GM18858 (cell line): ENCODE data around the gene PCDH19.
"Not testable (repeated sequence)": the region's sequence is repeated elsewhere in the genome, so short reads cannot be mapped to it uniquely, and the experiment has no call there.

Experiments
- ATAC-seq: cut with Tn5 transposase; IDR thresholded peaks from one replicate; pipeline ENCODE4 v1.9.1; 2021; ENCODE audit not compliant: unreplicated experiment

Gene PCDH19

DNA sequence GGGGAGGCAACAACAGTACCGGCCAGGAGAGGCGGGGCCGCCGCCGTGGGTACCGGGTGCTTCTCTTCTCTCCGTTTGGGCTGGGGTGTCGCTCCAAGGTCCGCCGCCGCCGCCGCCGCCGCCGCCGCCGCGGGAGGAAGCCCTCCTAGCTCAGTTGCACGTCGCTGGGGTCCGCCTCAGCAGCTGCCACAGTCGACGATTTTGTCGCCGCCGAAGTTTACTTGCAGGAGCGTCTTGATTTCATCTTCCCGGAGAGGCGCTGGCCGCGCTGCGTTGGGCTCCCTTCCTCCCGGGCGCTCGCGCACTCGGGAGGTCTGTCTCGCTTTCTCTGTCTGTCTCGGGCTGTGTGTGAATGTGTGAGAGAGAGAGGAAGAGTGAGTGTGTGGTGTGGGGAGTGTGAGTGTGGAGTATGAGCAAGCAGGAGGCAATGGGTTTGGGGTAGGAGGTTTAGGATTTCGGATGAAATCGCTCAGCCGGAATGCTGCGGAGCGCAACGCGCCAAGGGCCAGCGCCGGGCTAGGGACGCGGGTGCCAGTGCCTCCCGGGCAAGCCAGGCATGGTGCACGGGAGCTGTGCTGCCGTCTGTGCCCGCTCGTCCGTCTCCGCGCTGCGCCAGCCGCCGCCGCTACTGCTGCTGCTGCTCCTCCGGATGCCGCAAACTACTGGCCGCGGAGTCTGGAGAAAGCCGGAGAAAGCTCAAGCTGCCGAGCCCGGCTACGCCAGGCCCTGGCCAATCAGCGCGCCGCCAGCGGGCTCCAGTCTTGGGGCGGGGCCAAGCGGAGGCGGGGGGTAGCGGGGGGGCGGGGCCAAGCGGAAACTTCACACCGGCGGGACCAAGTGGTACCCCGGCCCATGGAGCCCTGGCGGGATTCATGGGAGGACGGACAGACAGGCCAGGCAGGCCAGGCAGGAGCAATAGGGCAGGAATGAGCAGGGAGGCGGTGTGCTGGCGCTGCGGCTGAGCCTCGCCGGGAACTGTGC is at the start of gene PCDH19:
Gene PCDH19, minus strand, starts transcription at position 664 of the 981 bp plus-strand sequence. CDS start 1,676 bp downstream, outside the sequence.
- no peak for ATAC-seq

- no peak for ATAC-seq
Observed at GRCh38 chrX:100449696-100450608, 39.9 kb upstream of the PCDH19 start.

- ATAC-seq: no peak
Observed at GRCh38 chrX:100447655-100448397, 37.8 kb upstream of the PCDH19 start.

GRCh38 chrX:100445593-100445992 is 35.5 kb upstream of the PCDH19 start:
- no peak for ATAC-seq

GRCh38 chrX:100441321-100441720 is 31.2 kb upstream of the PCDH19 start:
- ATAC-seq: not testable (repeated sequence)

GRCh38 chrX:100440006-100440405 is 29.9 kb upstream of the PCDH19 start:
- no peak for ATAC-seq

- no peak for ATAC-seq
Observed at GRCh38 chrX:100435726-100436125, 25.7 kb upstream of the PCDH19 start.

GRCh38 chrX:100424012-100424411 is 13.9 kb upstream of the PCDH19 start:
- no peak for ATAC-seq

DNA sequence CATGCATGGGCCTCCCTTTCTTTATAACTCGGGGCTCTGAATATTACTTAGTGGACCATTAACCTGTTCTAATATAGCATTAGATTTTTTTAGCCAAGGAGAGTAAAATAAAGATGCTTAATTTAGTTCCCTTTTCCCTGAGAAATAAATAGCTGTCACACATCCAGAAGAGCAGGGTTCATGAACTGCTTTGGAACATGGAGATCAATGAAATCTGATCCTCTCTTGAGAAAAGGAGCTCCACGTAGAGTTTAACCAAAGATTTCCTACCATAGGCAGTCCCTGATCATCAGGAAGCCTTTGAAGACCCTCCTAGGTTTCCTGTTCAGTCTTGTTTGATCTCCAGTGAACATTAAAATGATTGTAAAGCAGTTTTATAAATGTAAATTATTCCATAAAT is 8.5 kb upstream of the PCDH19 start:
- no peak for ATAC-seq

- no peak for ATAC-seq
Observed at GRCh38 chrX:100417681-100418080, 7.6 kb upstream of the PCDH19 start.

DNA sequence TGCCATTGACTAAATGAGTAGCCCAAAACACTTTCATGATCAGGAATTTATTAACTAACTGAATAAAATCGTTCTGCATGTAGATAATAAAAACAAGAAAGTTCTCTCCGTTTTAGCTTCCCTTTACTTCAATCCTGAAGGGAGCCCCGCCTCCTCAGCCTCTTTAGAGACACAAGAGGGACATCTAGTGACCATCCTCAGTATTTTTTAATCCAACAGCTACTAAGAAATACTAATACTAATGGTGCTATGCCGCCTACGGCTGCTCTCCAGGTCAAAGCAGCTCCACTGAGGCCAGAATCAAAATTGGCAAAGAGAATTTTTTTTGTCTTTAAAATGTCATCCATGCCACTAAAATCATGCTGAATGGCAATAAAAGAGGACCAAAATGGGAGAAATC is 3.2 kb upstream of the PCDH19 start:
- peak; percentile 96 for ATAC-seq

DNA sequence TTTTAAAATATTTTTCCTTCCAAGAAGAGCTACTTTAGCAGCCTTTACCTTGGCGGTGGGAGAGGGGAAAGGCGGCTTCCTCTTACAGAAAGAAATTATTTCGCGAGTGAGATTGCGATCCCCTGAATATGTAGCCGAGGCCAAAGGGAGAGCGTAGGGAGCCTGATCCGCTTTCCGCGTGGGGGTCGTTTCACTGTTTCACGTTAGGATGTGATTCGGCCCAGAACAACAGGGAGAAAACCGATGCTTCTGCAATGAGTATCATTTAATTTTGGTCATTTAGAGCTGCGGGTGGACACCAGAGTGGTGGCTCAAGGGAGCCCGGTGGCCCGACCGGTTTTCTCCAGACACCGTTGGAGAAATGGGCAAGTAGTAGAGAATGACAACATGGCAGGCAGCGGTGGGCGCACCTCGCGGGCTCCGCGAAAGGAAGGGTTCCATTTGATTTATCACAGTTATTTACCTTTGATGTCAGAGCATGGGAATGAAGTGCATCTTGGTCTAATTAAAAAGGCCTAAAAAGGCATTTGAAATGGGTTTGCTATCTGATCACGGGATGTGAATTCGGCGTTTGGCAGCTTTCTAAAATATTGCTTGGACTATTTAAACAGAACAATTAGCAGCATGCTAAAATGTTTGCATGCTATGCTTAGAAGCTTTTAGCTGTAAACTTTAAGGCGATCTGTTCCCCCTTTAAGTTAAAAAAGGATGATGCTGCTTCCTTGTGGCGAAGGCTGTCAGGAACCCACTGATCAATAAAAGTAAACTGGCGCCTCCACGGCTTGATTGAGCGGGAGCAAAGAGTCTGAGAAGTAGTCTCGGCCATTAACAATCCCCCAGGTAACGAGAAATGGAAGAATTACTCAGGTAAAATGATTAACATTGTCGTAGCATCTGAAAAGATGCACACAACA is 2.0 kb upstream of the PCDH19 start:
- ATAC-seq: no peak

DNA sequence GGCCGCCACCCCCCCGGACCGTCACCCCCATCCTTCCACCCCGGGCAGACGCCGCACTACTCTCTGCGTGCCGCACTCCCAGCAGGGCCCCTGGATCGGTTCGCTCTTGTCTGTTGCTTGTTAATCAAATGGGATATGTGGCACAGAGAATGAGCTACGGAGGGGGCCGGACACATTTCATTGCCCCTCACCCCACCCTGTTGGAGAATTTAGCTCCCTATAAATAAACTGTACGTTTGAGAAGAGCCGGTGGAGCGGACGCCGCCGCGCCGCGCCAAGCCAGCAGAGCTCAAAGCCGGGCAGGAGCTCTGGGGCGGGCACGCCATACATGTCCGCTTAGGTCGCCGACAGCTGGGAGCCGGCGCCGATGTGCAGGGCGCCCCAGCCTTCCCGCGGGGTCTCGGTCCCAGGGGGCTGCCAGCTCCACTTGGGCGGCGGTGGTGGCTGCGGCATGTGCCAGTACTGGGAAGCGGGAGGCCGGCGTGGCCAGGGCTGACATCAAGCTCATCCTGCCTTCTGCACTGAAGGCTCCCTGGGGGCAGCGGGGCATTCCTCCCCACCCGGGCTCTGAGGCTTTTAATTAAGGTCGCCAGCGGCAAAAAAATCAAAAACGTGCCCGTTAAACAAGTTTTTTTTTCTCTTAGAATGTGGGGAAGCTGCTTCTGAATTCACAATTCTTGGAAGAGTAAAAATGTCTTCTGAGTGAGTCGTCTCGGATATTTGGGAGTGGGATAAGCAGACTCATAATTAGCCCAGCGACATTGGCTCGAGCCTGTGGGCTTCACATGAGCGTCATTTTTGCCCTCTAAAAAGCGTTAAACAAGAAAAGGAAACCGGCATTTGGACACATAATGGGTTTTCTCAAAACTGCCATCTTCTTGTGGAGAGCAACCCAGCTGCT is 1.1 kb upstream of the PCDH19 start:
- no peak for ATAC-seq

DNA sequence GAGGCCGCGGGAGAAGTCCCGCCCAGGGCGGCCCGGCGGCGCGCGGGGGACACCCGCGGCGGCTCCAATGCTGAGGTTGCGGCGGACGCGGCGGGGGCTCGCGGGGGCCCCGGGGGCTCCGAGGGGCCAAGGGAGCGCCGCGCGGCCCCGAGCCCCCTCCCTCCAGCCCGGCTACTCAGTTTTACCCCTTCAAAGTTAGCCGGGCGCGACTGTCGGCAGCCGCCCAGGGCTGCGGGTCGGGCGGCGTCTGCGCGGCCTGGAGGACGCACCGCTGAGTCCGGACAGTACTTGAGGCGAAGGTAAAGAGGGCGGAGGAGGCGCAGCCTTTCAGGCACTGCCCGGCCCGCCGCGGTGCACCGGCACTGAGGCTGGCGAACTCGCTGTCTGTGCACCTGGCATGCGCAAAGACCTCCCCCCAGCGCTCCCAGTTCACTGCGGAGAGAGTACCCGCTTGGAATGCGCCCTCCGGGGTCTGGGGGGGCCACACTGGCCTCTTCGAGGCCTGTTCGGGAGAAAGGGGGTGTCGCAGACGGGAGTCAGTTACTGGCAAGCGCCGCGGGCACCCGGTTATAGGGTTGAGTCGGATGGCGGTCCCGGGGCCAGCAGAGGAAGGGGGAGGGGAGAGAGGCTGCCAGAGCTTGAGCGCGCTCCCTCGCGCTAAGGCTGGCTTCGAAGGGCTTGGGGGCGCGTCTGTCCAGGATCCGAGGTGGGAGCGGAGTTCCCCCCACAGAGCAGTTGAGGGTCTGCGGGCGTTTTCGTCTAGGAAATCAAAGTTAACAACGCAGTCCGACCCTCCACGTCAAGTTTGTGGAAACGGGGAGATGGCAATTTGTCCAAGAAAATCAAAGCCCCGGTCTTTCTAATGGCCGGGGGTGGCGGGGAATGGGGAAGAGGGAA is 1.1 kb downstream of the PCDH19 start:
- ATAC-seq: no peak

GRCh38 chrX:100407784-100408712 is 2.0 kb downstream of the PCDH19 start:
- ATAC-seq: no peak

- no peak for ATAC-seq
Observed at GRCh38 chrX:100407147-100407783, 2.8 kb downstream of the PCDH19 start.
